K562 (cell line): ENCODE data around the gene SLCO2B1. TPM values are rescaled to one million over a fixed set of nuclear protein-coding genes. Genes with fewer than 3 reads are reported as not detected.

Experiments used
- ARID2 ChIP-seq: fragments of 450-650 bp; IDR thresholded peaks from 2 replicates; pipeline ENCODE4 v1.6.1; 2017; ENCODE audit warnings: antibody characterized with exemption, mild to moderate bottlenecking
- BHLHE40 ChIP-seq: IDR thresholded peaks from 2 replicates; pipeline ENCODE4 v1.6.1; 2011; ENCODE audit warnings: low read length, improper control_type of control experiment
- CBFA2T3 ChIP-seq: fragments of 450-650 bp; IDR thresholded peaks from 2 replicates; pipeline ENCODE4 v1.6.1; 2017
- CBFB ChIP-seq: sonication (generic); formaldehyde crosslinking; IDR thresholded peaks from 2 replicates; pipeline ENCODE4 v1.4.0; 2020; ENCODE audit warnings: mild to moderate bottlenecking, missing genetic modification reagents
- ETV5 ChIP-seq: sonication (generic); formaldehyde crosslinking; IDR thresholded peaks from 2 replicates; pipeline ENCODE4 v1.4.0; 2020; ENCODE audit warnings: low read depth, mild to moderate bottlenecking, missing genetic modification reagents
- FOSL1 ChIP-seq: fragments of 200-800 bp; sonication (Bioruptor generic); conservative IDR thresholded peaks from 2 replicates; pipeline ENCODE4 v1.6.1; 2016; ENCODE audit warnings: missing genetic modification characterization, missing compliant biosample characterization
- JUND ChIP-seq, 2 experiments: IDR thresholded peaks; 2 replicates in 1 of 2; 3 replicates in 1 of 2; pipeline ENCODE4 v1.6.1; 2011; ENCODE audit warnings: borderline replicate concordance in 2 of 2, low read depth in 2 of 2, low read length in 2 of 2, improper control_type of control experiment in 1 of 2, missing biosample characterization in 1 of 2, missing genetic modification characterization in 1 of 2, missing genetic modification reagents in 1 of 2
- KLF16 ChIP-seq: IDR thresholded peaks from 2 replicates; pipeline ENCODE4 v1.6.1; 2016; ENCODE audit warnings: antibody characterized with exemption
- MTA3 ChIP-seq: fragments of 450-650 bp; formaldehyde crosslinking; IDR thresholded peaks from 2 replicates; pipeline ENCODE4 v1.6.1; 2017; ENCODE audit warnings: mild to moderate bottlenecking, borderline replicate concordance
- RAD21 ChIP-seq, 2 experiments: fragments of 250-450 bp in 1 of 2; fragments of 450-650 bp in 1 of 2; sonication (Bioruptor Pico) in 1 of 2; formaldehyde crosslinking in 1 of 2; IDR thresholded peaks in 1 of 2; conservative IDR thresholded peaks in 1 of 2; 2 replicates each; pipeline versions ENCODE4 v1.4.0 to v1.8.0; 2020 to 2022; ENCODE audit warnings: mild to moderate bottlenecking in 2 of 2, moderate library complexity in 1 of 2
- RB1 ChIP-seq: fragments of 450-650 bp; IDR thresholded peaks from 2 replicates; pipeline ENCODE4 v1.6.1; 2017; ENCODE audit warnings: low read depth, mild to moderate bottlenecking
- RCOR1 ChIP-seq, 2 experiments: IDR thresholded peaks; 2 replicates each; pipeline ENCODE4 v1.6.1; 2012; ENCODE audit warnings: low read depth in 2 of 2, low read length in 2 of 2, borderline replicate concordance in 1 of 2, improper control_type of control experiment in 1 of 2
- SMC3 ChIP-seq: conservative IDR thresholded peaks from 2 replicates; pipeline ENCODE4 v1.6.1; 2011; ENCODE audit warnings: low read depth, low read length, improper control_type of control experiment; ENCODE audit not compliant: insufficient read depth
- SRF ChIP-seq, 2 experiments: fragments of 250-450, 450-650 bp in 1 of 2; sonication (Bioruptor Pico) in 1 of 2; sonication (generic) in 1 of 2; formaldehyde crosslinking; IDR thresholded peaks; 2 replicates each; pipeline versions ENCODE4 v1.5.0 to v1.5.1; 2020 to 2022; ENCODE audit warnings: mild to moderate bottlenecking in 1 of 2, missing genetic modification reagents in 1 of 2
- TFAP4 ChIP-seq: sonication (generic); formaldehyde crosslinking; IDR thresholded peaks from 2 replicates; pipeline ENCODE4 v1.8.0; 2022; ENCODE audit warnings: missing genetic modification reagents, mild to moderate bottlenecking, moderate library complexity, borderline replicate concordance
- THRB ChIP-seq: fragments of 450-650 bp; formaldehyde crosslinking; conservative IDR thresholded peaks from 2 replicates; pipeline ENCODE4 v1.4.0; 2022; ENCODE audit warnings: mild to moderate bottlenecking, missing genetic modification characterization
- ZBTB1 ChIP-seq: sonication (generic); formaldehyde crosslinking; IDR thresholded peaks from 2 replicates; pipeline ENCODE4 v1.8.1; 2023; ENCODE audit warnings: missing genetic modification reagents, low read depth, mild to moderate bottlenecking, borderline replicate concordance
- ZFX ChIP-seq: sonication (generic); formaldehyde crosslinking; IDR thresholded peaks from 2 replicates; pipeline ENCODE4 v1.8.0; 2022; ENCODE audit warnings: mild to moderate bottlenecking, missing genetic modification reagents, moderate library complexity
- ZNF76 ChIP-seq: fragments of 250-450 bp; sonication (Bioruptor Pico); IDR thresholded peaks from 2 replicates; pipeline ENCODE4 v1.4.0; 2020; ENCODE audit warnings: mild to moderate bottlenecking, moderate library complexity, borderline replicate concordance
- polyA plus RNA-seq, 8 experiments: library from polyadenylated mRNA; depleted of rRNA in 4 of 8; stranded (reverse) in 5 of 8; unstranded in 3 of 8; fragments of >200 nt; fragmentation: Nextera tagmentation in 2 of 8; fragmentation: Illumina TruSeq in 1 of 8; extraction: Ambion mirVana in 2 of 8; extraction: Trizol in 1 of 8; gene quantifications; 2 replicates each; pipeline versions ENCODE4 v1.2.1 to v1.2.3, GENCODE V29; 2011 to 2014; ENCODE audit warnings: inconsistent platforms in 1 of 8, missing spikeins in 1 of 8
- total RNA-seq, 7 experiments: library from RNA; depleted of rRNA in 6 of 7; stranded (reverse); fragments of >200 nt in 6 of 7; fragmentation: Illumina TruSeq in 2 of 7; extraction: Trizol in 2 of 7; gene quantifications; 2 replicates each; pipeline versions ENCODE4 v1.2.1 to v1.2.3, GENCODE V29; 2011 to 2021; ENCODE audit warnings: low replicate concordance in 1 of 7
- TF ChIP-seq, protein P1 (sequence below): IDR thresholded peaks from 2 replicates; pipeline ENCODE4 v1.6.1; 2011; ENCODE audit warnings: borderline replicate concordance, low read depth, mild to moderate bottlenecking, moderate library complexity, low read length; ENCODE audit not compliant: insufficient read depth, poor library complexity, severe bottlenecking
- TF ChIP-seq, protein P2 (sequence below): sonication (generic); formaldehyde crosslinking; IDR thresholded peaks from 2 replicates; pipeline ENCODE4 v1.9.0; 2022; ENCODE audit warnings: mild to moderate bottlenecking, missing genetic modification reagents

The SLCO2B1 gene
- total and polyA plus RNA-seq, 9 of the 15 experiments (the other 6 are each of a cell fraction or from before 2014, with no cell fraction given), result 0.70 to 14.7 (median 7.6) TPM

DNA sequence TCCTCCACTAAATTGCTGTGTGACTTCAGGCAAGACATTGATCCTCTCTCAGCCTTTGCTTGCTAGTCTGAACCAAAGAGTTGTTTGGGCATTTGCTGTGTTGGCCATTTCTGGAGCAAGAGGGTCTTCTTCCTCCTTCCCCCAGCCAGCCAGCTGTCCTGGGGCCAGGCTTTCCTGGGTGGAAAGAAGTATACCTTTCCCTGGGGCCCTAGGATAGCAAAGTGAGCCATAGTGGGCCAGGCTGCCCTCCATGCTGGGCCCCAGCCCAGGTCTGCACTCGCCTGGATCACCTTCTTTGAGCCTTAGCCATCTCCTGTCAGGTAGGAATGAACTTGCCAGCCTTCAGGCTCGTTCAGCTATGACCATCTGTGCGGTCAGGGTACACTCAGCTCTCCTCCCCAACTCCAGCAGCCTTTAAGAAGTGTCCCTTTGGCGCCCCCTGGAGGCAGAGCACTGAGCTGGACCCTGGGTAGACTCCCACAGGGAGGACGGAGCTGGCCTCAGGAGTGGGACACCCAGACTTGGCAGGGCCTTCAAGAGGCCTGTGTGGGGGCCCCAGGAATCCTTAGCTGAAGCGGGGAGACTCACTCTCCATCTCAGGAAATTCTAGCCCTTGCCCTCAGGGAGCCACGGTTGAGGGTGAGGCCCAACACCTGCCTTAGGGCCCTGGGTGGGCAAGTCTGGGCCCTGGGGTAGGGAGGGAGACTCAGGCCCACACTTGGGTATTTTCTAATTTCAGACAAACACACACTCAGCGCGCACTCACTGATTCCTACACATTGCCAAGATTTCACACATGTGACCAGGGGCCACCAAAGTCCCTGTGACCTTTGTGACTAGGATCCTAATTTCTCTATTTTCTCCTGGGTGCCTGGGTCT is 54.0 kb downstream of the SLCO2B1 start (continued):
- TF ChIP-seq ZBTB1 (CRISPR knock-in tag) (peak; percentile 40; the same call in 1 of the 2 replicates), TFAP4 (CRISPR knock-in tag) (peak; percentile 54), JUND (IDR thresholded peaks at IDR 0.05; ENCODE audit: borderline replicate concordance, low read depth, low read length) (peak; percentile 42; the same call in 1 of the 2 replicates), JUND (tag; IDR thresholded peaks at IDR 0.05; ENCODE audit: borderline replicate concordance, low read depth, low read length) (no peak; the same call in 2 of the 3 replicates), RCOR1 (IDR thresholded peaks at IDR 0.05; ENCODE audit: borderline replicate concordance in 1 of 2, low read depth in 2 of 2, low read length in 2 of 2) (peak in 1 of 2 experiments; percentile 48; a peak in 1 of 4 replicates), MTA3 (0 out of 2 replicates have a peak, but pooled peaks have one; percentile 30), ARID2 (peak; percentile 82), KLF16 (0 out of 2 replicates have a peak, but pooled peaks have one; percentile 8), SMC3 (peak; percentile 96), FOSL1 (peak; percentile 45; the same call in 1 of the 2 replicates), SRF (CRISPR knock-in tag; IDR thresholded peaks at IDR 0.05) (peak in 1 of 2 experiments; percentile 84; a peak in 1 of 4 replicates), CBFA2T3 (peak; percentile 19), RAD21 (CRISPR knock-in tag; conservative IDR thresholded peaks at IDR 0.05 in 1 of 2, IDR thresholded peaks at IDR 0.05 in 1 of 2) (peak; percentile 92 to 94), RB1 (peak; percentile 78), ZNF76 (no peak), ZFX (peak; percentile 19; the same call in 1 of the 2 replicates), ETV5 (CRISPR knock-in tag) (peak; percentile 42; the same call in 1 of the 2 replicates), BHLHE40 (peak; percentile 21; the same call in 1 of the 2 replicates), CBFB (peak; percentile 59; the same call in 1 of the 2 replicates), THRB (CRISPR knock-in tag) (no peak)
- TF ChIP-seq, protein P1, sequence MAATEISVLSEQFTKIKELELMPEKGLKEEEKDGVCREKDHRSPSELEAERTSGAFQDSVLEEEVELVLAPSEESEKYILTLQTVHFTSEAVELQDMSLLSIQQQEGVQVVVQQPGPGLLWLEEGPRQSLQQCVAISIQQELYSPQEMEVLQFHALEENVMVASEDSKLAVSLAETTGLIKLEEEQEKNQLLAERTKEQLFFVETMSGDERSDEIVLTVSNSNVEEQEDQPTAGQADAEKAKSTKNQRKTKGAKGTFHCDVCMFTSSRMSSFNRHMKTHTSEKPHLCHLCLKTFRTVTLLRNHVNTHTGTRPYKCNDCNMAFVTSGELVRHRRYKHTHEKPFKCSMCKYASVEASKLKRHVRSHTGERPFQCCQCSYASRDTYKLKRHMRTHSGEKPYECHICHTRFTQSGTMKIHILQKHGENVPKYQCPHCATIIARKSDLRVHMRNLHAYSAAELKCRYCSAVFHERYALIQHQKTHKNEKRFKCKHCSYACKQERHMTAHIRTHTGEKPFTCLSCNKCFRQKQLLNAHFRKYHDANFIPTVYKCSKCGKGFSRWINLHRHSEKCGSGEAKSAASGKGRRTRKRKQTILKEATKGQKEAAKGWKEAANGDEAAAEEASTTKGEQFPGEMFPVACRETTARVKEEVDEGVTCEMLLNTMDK, result peak; percentile 5
- TF ChIP-seq, protein P2, sequence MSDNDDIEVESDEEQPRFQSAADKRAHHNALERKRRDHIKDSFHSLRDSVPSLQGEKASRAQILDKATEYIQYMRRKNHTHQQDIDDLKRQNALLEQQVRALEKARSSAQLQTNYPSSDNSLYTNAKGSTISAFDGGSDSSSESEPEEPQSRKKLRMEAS, result no peak
